Neural cell (in vitro differentiated cells): Measurements from ENCODE around the gene OBSCN. TPM values are rescaled to one million over a fixed set of nuclear protein-coding genes. Genes with fewer than 3 reads are reported as not detected.

ENCODE experiments used
- H2AFZ ChIP-seq: fragments of 200-600, 300-800 bp; sonication (generic), shearing (Covaris generic); 2 replicates; pipeline ENCODE4 v1.6.0; 2014; ENCODE audit warnings: low read depth, mild to moderate bottlenecking, antibody characterized with exemption, low read length, moderate library complexity
- H3F3A ChIP-seq: fragments of 200-600 bp; shearing (Covaris generic); 2 replicates; pipeline ENCODE4 v1.6.1; 2016; ENCODE audit warnings: mild to moderate bottlenecking, moderate library complexity, mixed read lengths, antibody characterized with exemption, low read length; ENCODE audit not compliant: insufficient read depth, poor library complexity, severe bottlenecking
- H3K27ac ChIP-seq: fragments of 200-600, 300-800 bp; sonication (generic), shearing (Covaris generic); 2 replicates; pipeline ENCODE4 v1.5.1; 2014; ENCODE audit warnings: mild to moderate bottlenecking, low read length, moderate library complexity
- H3K27me3 ChIP-seq: fragments of 300-800, 200-600 bp; sonication (generic), shearing (Covaris generic); 2 replicates; pipeline ENCODE4 v1.6.0; 2014; ENCODE audit warnings: mild to moderate bottlenecking, low read depth, low read length, moderate library complexity; ENCODE audit not compliant: insufficient read depth
- H3K36me3 ChIP-seq: fragments of 300-800, 200-600 bp; sonication (generic), shearing (Covaris generic); 2 replicates; pipeline ENCODE4 v1.5.1; 2014; ENCODE audit warnings: mild to moderate bottlenecking, antibody characterized with exemption, low read length, moderate library complexity; ENCODE audit not compliant: insufficient read depth
- H3K4me2 ChIP-seq: fragments of 300-800, 200-600 bp; sonication (generic), shearing (Covaris generic); 2 replicates; pipeline ENCODE4 v1.6.0; 2014; ENCODE audit warnings: mild to moderate bottlenecking, low read length
- H3K4me3 ChIP-seq: fragments of 300-800, 200-600 bp; sonication (generic), shearing (Covaris generic); 2 replicates; pipeline ENCODE4 v1.5.1; 2014; ENCODE audit warnings: mild to moderate bottlenecking, low read length, moderate library complexity
- H3K79me2 ChIP-seq: fragments of 200-600 bp; shearing (Covaris generic); replicated peaks from 2 replicates; pipeline ENCODE4 v1.6.0; 2014; ENCODE audit warnings: mild to moderate bottlenecking, low read length, moderate library complexity; ENCODE audit not compliant: insufficient read depth
- H3K9ac ChIP-seq: fragments of 300-800, 200-600 bp; sonication (generic), shearing (Covaris generic); 2 replicates; pipeline ENCODE4 v1.6.1; 2016; ENCODE audit warnings: mild to moderate bottlenecking, low read length, mixed read lengths
- H3K9me2 ChIP-seq: fragments of 200-600 bp; shearing (Covaris generic); 2 replicates; pipeline ENCODE4 v1.6.1; 2016; ENCODE audit warnings: mild to moderate bottlenecking, low read length, mixed read lengths; ENCODE audit not compliant: insufficient read depth
- H3K9me3 ChIP-seq: fragments of 200-600, 300-800 bp; sonication (generic), shearing (Covaris generic); 2 replicates; pipeline ENCODE4 v1.6.1; 2016; ENCODE audit warnings: mild to moderate bottlenecking, mixed run types, low read length, moderate library complexity, mixed read lengths
- H4K20me1 ChIP-seq: fragments of 200-600 bp; shearing (Covaris generic); 2 replicates; pipeline ENCODE4 v1.6.1; 2016; ENCODE audit warnings: mild to moderate bottlenecking, mixed run types; ENCODE audit not compliant: insufficient read depth
- CTCF ChIP-seq: fragments of 450-650 bp; IDR thresholded peaks from 2 replicates; pipeline ENCODE4 v1.5.1; 2014; ENCODE audit warnings: antibody characterized with exemption, mild to moderate bottlenecking, moderate library complexity; ENCODE audit not compliant: poor library complexity, severe bottlenecking
- EP300 ChIP-seq: fragments of 450-650 bp; conservative IDR thresholded peaks from 2 replicates; pipeline ENCODE4 v1.6.1; 2014; ENCODE audit warnings: antibody characterized with exemption, mild to moderate bottlenecking, moderate library complexity; ENCODE audit not compliant: poor library complexity, severe bottlenecking
- EZH2 ChIP-seq: fragments of 200-600, 300-800 bp; shearing (Covaris generic), sonication (generic); IDR thresholded peaks from 2 replicates; pipeline ENCODE4 v1.6.1; 2014; ENCODE audit warnings: antibody characterized with exemption, low read length, borderline replicate concordance, mild to moderate bottlenecking; ENCODE audit not compliant: insufficient read depth, poor library complexity, severe bottlenecking
- MXI1 ChIP-seq: fragments of 450-650 bp; conservative IDR thresholded peaks from 2 replicates; pipeline ENCODE4 v1.6.1; 2014; ENCODE audit warnings: antibody characterized with exemption, mild to moderate bottlenecking; ENCODE audit not compliant: poor library complexity, severe bottlenecking
- POLR2AphosphoS5 ChIP-seq: IDR thresholded peaks from 2 replicates; pipeline ENCODE4 v1.6.1; 2012
- RAD21 ChIP-seq: fragments of 450-650 bp; conservative IDR thresholded peaks from 2 replicates; pipeline ENCODE4 v1.6.1; 2014; ENCODE audit warnings: antibody characterized with exemption, mild to moderate bottlenecking, moderate library complexity
- REST ChIP-seq: IDR thresholded peaks from 2 replicates; pipeline ENCODE4 v1.6.1; 2012; ENCODE audit warnings: borderline replicate concordance
- SMC3 ChIP-seq: fragments of 450-650 bp; conservative IDR thresholded peaks from 2 replicates; pipeline ENCODE4 v1.6.1; 2014; ENCODE audit warnings: antibody characterized with exemption, mild to moderate bottlenecking, moderate library complexity; ENCODE audit not compliant: poor library complexity
- TAF1 ChIP-seq: IDR thresholded peaks from 2 replicates; pipeline ENCODE4 v1.6.1; 2012; ENCODE audit warnings: low read depth
- polyA plus RNA-seq: library from polyadenylated mRNA; depleted of rRNA; stranded (reverse); fragments of >200 nt; gene quantifications from 2 replicates; pipeline ENCODE4 v1.2.3, GENCODE V29; 2014

Gene OBSCN
- polyA plus RNA-seq, 1 donor from 2014 or later, result 7.2 TPM

- Histone ChIP-seq H3K9ac (peak overlapping the region; percentile 79), H3K4me2 (peak overlapping the region; percentile 89), H3K79me2 (peaks cover 28% of the 10 kb centered on the region), H3K27ac (peak overlapping the region; percentile 51), H3F3A (no peaks in the 10 kb centered on the region), H3K27me3 (no peaks in the 10 kb centered on the region), H3K9me2 (no peaks in the 10 kb centered on the region), H2AFZ (peak overlapping the region; percentile 69), H4K20me1 (no peaks in the 10 kb centered on the region), H3K4me3 (peak overlapping the region; percentile 95), H3K36me3 (no peaks in the 10 kb centered on the region), H3K9me3 (no peaks in the 10 kb centered on the region)
- TF ChIP-seq RAD21 (peak; percentile 10), EP300 (no peak), EZH2 (no peak), MXI1 (no peak)
Observed at GRCh38 chr1:228407106-228408040, 199.5 kb downstream of the OBSCN start.

- H3K9ac ChIP-seq, result no peak overlapping the region
Observed at GRCh38 chr1:228408041-228408868, 200.4 kb downstream of the OBSCN start.

More at GRCh38 chr1:228408041-228408868, 200.4 kb downstream of the OBSCN start:
- Histone ChIP-seq H3K27ac (no peak overlapping the region), H3K9me2 (no peaks in the 10 kb centered on the region), H3K4me3 (peak overlapping the region; percentile 95), H3F3A (no peaks in the 10 kb centered on the region), H3K4me2 (peak overlapping the region; percentile 89), H3K79me2 (peaks cover 28% of the 10 kb centered on the region), H3K27me3 (no peaks in the 10 kb centered on the region), H2AFZ (no peak overlapping the region), H4K20me1 (no peaks in the 10 kb centered on the region), H3K36me3 (no peaks in the 10 kb centered on the region), H3K9me3 (no peaks in the 10 kb centered on the region)
- TF ChIP-seq EZH2 (no peak), SMC3 (no peak), POLR2AphosphoS5 (no peak), RAD21 (no peak), CTCF (no peak), REST (no peak), MXI1 (no peak), TAF1 (no peak), EP300 (no peak)
